Loucy (cell line): ENCODE results near the gene TXNDC5.

Experiments used
- CTCF ChIP-seq: fragments of 200-600 bp; sonication (generic); conservative IDR thresholded peaks from 2 replicates; pipeline ENCODE4 v1.5.1; 2014; ENCODE audit warnings: mild to moderate bottlenecking, antibody characterized with exemption, low read length
- EZH2phosphoT487 ChIP-seq: fragments of 200-600 bp; IDR thresholded peaks from 2 replicates; pipeline ENCODE4 v1.6.1; 2018; ENCODE audit warnings: antibody characterized with exemption, mild to moderate bottlenecking, moderate library complexity, borderline replicate concordance

GRCh38 chr6:7954477-7955200 lies 44.1 kb upstream of the TXNDC5 start:
- no peak for TF ChIP-seq CTCF
- TF ChIP-seq EZH2phosphoT487 = no peak
